PC-3 (cell line): ENCODE measurements around the gene ZMPSTE24.

Source experiments
- EZH2 ChIP-seq: fragments of 300-600 bp; sonication (generic); IDR thresholded peaks from one replicate; pipeline ENCODE4 v1.6.1; 2017; ENCODE audit warnings: antibody characterized with exemption, mild to moderate bottlenecking, low read length; ENCODE audit not compliant: unreplicated experiment
- TF ChIP-seq, protein P1 (sequence below): fragments of 300-600 bp; sonication (generic); conservative IDR thresholded peaks from 2 replicates; pipeline ENCODE4 v1.5.1; 2017; ENCODE audit warnings: antibody characterized with exemption, low read depth, mild to moderate bottlenecking, low read length

GRCh38 chr1:40267767-40268187 is 9.7 kb downstream of the ZMPSTE24 start:
- TF ChIP-seq, protein P1, sequence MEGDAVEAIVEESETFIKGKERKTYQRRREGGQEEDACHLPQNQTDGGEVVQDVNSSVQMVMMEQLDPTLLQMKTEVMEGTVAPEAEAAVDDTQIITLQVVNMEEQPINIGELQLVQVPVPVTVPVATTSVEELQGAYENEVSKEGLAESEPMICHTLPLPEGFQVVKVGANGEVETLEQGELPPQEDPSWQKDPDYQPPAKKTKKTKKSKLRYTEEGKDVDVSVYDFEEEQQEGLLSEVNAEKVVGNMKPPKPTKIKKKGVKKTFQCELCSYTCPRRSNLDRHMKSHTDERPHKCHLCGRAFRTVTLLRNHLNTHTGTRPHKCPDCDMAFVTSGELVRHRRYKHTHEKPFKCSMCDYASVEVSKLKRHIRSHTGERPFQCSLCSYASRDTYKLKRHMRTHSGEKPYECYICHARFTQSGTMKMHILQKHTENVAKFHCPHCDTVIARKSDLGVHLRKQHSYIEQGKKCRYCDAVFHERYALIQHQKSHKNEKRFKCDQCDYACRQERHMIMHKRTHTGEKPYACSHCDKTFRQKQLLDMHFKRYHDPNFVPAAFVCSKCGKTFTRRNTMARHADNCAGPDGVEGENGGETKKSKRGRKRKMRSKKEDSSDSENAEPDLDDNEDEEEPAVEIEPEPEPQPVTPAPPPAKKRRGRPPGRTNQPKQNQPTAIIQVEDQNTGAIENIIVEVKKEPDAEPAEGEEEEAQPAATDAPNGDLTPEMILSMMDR: no peak
- no peak for TF ChIP-seq EZH2
